ENCODE measurements around the gene SPCS1. TPM values are rescaled to one million over a fixed set of nuclear protein-coding genes. Genes with fewer than 3 reads are reported as not detected.
A peak's percentile ranks its signal among the peaks of the same experiment; 100 is the strongest.

Gene SPCS1
- polyA plus RNA-seq, 3 donors = 81.8 to 109 (median 101) TPM

- 86 to 100% (median 93%) methylated on average over 2 of the region's 2 CpGs for WGBS, 3 donors
- no peak overlapping the region for H3K27ac ChIP-seq (ENCODE audit: low read depth, low read length)
These were observed 15.3 kb upstream of the SPCS1 start for GRCh38 chr3:52690560-52690959.

GRCh38 chr3:52693071-52693470 lies 12.8 kb upstream of the SPCS1 start:
- no peak overlapping the region for H3K27ac ChIP-seq (ENCODE audit: low read depth, low read length)

DNA sequence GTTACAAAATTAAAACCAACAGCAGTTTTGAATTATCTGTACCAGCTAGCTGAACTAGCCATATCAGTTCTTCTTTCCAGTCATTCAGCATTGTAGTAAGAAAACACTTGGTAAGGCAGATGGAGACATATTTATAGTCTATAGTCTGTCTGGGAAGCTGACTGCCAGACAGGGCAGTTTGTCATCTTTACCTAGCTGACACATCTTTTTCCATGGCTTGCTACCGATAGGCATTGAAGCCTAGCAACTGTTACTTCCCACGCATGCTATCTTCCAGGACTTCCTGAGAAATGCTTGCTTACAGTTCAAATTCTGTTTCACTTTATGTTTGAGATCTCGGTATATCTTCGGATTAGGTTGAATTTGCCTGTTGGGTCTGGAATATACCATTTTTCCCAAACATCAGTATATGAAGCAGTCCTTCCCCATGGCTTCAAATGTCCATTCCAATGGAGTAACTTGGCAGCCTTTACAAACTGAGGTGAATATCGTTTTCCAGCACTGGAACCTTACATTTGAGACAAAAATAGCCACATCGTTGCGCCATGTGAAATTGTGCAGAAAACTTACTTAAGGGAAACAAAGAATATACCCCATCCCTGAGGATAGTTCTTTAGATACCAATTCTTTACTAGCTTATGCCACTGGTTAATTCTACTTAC lies 11.2 kb upstream of the SPCS1 start:
- no peak overlapping the region for H3K27ac ChIP-seq (ENCODE audit: low read depth, low read length)
- 57 to 74% (median 70%) methylated on average over 7 of the region's 7 CpGs for WGBS, 3 donors

DNA sequence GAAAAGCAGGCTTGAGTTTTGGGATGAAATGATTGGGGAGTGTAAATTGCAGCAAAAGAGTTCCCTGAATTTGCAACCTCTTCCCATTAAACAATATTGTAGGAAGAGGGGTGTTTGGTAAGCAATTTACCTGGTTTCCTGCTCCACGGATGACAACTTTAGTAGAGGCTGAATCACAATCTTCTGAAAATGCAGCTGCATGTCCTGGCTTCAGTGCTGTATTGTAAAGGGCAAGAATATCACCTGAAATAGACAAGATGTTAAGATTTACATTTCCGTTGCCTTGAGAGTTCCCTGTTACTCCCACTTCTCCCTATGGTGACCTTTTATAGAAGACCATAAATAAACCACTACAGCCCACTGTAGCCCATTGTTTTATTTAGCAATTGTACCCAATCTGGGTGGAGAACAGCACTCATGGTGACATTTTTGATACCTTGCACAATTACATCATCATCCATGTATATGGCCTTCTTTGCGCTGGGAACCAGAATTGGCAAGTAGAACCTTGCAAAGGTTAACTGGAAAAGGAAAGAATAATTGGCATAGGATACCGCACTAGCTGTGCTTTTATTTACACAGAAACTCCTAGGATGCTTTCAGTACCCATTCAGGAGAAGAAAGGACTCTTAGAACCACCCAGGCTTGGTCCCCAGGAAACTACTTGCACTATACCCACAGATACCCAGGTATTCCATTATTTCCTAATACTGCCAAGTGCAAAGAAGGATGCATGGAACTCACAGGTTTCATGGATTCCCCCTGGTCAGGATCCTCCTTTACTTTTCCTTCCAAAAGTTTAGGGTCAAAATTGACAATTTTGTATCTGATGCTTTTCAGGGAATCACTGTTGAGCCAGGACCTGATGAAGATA lies 9.9 kb upstream of the SPCS1 start:
- WGBS, 3 donors = 66 to 83% (median 83%) methylated on average over 4 of the region's 4 CpGs
- no peak overlapping the region for H3K27ac ChIP-seq (ENCODE audit: low read depth, low read length)

- 76 to 87% (median 83%) methylated on average over 2 of the region's 2 CpGs for WGBS, 3 donors
These were observed 8.9 kb upstream of the SPCS1 start for GRCh38 chr3:52696830-52697631.

DNA sequence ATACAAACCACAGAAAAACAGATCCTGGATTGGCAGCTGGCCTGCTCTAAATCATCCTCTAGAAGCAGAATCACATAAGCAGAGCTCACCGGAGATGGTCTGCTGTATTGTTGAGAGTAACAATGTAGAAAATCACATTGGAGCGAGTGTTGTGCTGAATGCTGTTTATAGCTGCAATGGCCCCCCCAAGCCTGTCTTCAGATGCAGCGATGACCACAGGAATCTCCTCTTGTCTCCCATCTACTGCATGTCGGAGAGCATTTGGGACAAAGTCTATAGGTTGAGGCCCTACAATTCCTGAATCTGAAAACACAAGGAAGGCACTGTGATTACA lies 8.3 kb upstream of the SPCS1 start:
- WGBS, 3 donors = 94 to 99% (median 95%) methylated on average over 4 of the region's 4 CpGs
- no peak overlapping the region for H3K27ac ChIP-seq (ENCODE audit: low read depth, low read length)

More at GRCh38 chr3:52696830-52697631, 8.9 kb upstream of the SPCS1 start:
- H3K27ac ChIP-seq (ENCODE audit: low read depth, low read length) = no peak overlapping the region

DNA sequence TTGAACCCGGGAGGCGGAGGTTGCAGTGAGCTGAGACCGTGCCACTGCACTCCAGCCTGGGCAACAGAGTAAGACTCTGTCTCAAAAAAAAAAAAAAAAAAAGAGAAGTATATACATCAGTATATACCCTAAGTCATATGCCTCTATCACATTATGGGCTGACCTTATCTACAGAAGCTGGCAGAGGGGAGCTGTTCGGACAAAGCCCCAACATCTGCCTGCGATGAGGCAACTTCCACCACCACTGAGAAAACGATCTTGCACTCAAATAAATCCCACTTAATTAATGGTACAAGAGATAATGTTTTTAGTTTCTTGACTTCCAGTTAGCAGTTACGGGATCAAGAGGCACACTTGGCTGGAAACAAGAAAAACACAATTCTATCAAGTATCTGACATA lies 2.6 kb upstream of the SPCS1 start:
- 80 to 90% (median 88%) methylated on average over 7 of the region's 7 CpGs for WGBS, 3 donors
- no peak overlapping the region for H3K27ac ChIP-seq (ENCODE audit: low read depth, low read length)

DNA sequence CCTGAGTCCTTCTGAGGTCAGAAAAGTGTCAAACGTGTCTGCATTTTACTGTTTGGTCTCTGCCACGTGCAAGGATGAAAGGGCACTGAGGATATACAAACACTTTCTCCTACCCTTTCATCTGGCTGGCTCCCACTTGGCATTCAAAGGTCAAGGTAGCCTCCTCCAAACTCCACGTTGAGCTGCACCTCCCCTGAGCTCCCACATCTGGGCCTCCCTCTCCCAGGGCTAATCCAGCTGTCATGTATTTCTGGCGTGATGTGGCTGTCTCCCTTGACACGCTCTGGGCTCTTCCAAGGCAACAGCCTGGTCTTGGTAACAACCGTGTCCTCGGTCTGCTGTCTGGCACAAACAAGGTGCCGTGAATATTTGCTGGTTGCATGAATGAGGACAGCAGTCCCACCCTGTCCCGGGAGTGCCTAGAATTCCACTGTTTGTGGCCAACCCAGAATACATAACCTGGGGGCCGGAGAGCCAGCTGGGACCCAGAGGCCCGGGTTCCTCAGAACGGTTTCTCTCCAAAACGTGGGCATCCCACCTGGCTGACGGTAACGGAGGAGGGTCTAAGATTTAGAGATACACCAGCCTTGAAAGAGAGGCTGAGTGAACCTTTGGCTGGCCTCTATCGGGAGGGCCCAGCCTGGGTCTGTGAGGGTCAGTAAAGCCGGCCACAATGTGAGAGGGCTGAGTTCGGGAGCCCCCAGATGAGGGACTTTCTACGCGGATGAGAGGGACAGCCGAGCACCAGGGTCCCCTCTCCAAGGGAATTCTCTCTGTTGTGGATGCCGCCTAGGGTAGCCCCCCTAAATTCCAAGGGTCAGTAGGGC lies 1.1 kb upstream of the SPCS1 start:
- WGBS, 3 donors = 3 to 8% (median 4%) methylated on average over 22 of the region's 22 CpGs
- H3K27ac ChIP-seq (ENCODE audit: low read depth, low read length) = peak overlapping the region; percentile 31

GRCh38 chr3:52705438-52705687 lies 543 bp upstream of the SPCS1 start:
- H3K27ac ChIP-seq (ENCODE audit: low read depth, low read length) = peak overlapping the region; percentile 31
- WGBS, 3 donors = 0 to 1% (median 0%) methylated on average over 25 of the region's 25 CpGs

DNA sequence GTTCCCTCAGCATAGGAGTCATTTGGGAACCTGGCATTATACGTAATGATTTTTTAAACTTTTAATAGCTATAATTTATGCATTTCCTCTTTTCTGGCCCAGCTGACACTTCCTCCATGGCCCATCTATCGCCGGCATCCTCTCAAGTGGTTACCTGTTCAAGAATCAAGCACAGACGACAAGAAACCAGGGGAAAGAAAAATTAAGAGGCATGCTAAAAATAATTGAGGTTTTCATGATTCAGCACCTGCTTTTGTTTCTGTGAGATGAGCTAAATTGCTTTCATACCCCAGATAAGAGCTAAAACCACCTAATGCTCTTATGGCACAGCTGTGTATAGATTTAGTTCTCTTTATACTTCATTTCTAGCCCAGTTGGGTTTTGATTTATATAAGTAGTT lies 1.7 kb downstream of the SPCS1 start:
- 44 to 74% (median 56%) methylated on average over 4 of the region's 4 CpGs for WGBS, 3 donors
- H3K27ac ChIP-seq (ENCODE audit: low read depth, low read length) = no peak overlapping the region

DNA sequence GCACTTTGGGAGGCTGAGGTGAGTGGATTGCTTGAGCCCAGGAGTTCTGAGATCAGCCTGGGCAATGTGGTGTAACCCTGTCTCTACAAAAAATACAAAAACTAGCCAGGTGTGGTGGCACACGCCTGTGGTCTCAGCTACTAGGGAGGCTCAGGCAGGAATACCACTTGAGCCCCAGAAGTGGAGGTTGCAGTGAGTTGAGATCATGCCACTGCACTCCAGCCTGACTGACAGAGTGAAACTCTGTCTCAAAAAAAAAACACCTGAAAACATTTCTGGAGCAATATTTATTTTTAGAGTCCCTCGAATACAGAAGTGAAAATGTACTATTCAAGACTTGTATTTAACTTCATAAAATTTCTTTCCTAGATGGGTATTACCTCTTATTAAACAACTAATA lies 4.6 kb downstream of the SPCS1 start:
- WGBS, 3 donors = 84 to 88% (median 86%) methylated on average over 2 of the region's 2 CpGs
- H3K27ac ChIP-seq (ENCODE audit: low read depth, low read length) = no peak overlapping the region

- WGBS, 3 donors = 91 to 96% (median 95%) methylated on average over 17 of the region's 17 CpGs
- H3K27ac ChIP-seq (ENCODE audit: low read depth, low read length) = no peak overlapping the region
These were observed 6.6 kb downstream of the SPCS1 start for GRCh38 chr3:52712291-52713212.

DNA sequence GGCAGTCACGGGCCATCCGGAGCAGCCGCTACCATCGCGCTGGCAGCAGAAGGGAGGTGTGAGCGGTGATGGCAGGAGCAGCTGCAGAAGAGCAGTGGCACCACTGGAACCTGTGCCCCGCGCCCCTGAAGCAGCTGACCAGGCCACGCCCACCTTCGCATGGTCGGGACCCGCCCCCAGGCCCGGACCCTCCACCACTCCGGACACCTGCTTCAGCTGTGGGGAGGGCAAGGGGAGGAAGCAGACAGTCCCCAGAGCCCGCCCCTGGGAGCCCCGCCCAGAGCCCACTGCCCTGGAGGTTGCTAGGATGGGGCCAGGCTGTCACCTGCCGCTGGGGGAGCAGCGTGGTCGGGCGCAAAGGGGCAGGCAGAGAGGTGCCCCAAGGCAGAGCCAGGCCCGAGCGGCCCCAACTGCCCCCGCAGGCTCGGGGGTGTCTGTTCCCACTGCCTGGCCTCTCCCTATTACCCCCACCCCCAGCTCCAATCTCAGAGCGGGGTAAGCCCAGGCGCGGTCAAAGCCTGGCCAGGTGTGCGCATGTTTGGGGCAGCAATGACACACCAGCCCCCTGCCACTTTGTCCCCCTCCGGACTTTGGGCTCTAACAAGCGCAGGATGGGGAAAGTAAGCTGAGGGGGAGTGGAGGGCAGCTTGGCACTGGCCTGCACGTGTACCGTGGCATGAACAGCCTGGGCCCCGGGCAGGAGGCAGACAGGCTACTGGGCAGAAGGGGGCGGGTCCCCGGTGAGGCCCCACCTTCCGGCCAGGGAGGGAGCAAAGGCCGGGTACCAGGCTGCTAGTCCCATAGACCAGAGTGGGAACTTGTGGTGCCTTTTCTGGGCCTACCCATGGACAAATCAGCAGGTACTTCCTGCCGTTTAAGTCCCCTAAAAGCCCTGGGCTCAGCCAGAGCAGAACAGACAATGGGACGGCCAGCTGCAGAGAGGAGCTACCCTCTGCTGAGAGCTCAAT lies 8.7 kb downstream of the SPCS1 start:
- 46 to 67% (median 61%) methylated on average over 35 to 39 of the region's 39 CpGs for WGBS, 3 donors
- H3K27ac ChIP-seq (ENCODE audit: low read depth, low read length) = no peak overlapping the region

- WGBS, 3 donors = 83 to 95% (median 89%) methylated on average over 11 of the region's 11 CpGs
- H3K27ac ChIP-seq (ENCODE audit: low read depth, low read length) = no peak overlapping the region
These were observed 9.9 kb downstream of the SPCS1 start for GRCh38 chr3:52715714-52716305.

DNA sequence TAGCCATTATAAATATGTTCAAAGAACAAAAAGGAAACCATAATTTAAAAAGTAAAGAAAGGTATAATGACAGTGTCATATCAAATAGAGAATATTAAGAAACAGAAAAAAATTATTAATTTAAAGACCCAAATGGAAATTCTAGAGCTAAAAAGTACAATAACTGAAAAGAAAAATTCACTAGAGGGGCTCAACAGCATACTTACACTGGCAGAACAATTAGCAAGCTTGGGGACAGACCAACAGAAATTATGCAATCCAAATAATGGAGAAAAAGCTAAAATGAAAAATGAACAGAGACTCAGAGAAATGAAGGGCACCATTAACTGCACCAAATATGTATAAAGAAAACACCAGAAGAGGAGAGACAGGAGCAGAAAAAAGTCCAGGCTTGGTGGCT lies 13.7 kb downstream of the SPCS1 start:
- no peak overlapping the region for H3K27ac ChIP-seq (ENCODE audit: low read depth, low read length)

GRCh38 chr3:52721002-52721729 lies 15.3 kb downstream of the SPCS1 start:
- WGBS, 3 donors = 58 to 92% (median 68%) methylated on average over 6 of the region's 6 CpGs

More at GRCh38 chr3:52721002-52721729, 15.3 kb downstream of the SPCS1 start:
- H3K27ac ChIP-seq (ENCODE audit: low read depth, low read length) = no peak overlapping the region

All from adipose tissue (tissue), 3 donors.